HepG2 (cell line): ENCODE data around the gene ECM1. TPM values are rescaled to one million over a fixed set of nuclear protein-coding genes. Genes with fewer than 3 reads are reported as not detected.
A peak's percentile ranks its signal among the peaks of the same experiment; 100 is the strongest.

ENCODE experiments used
- CBX2 ChIP-seq, 2 experiments: fragments of 200-600 bp in 1 of 2; sonication (generic); formaldehyde crosslinking in 1 of 2; IDR thresholded peaks; 2 replicates each; pipeline versions ENCODE4 v1.7.0 to v1.8.1; 2018 to 2022; ENCODE audit warnings: low read depth in 2 of 2, low read length in 1 of 2, mild to moderate bottlenecking in 1 of 2, missing genetic modification reagents in 1 of 2
- CHD2 ChIP-seq: IDR thresholded peaks from 2 replicates; pipeline ENCODE4 v1.6.1; 2011; ENCODE audit warnings: low read depth, low read length, improper control_type of control experiment
- E2F1 ChIP-seq: sonication (generic); formaldehyde crosslinking; IDR thresholded peaks from 2 replicates; pipeline ENCODE4 v1.5.0; 2020; ENCODE audit warnings: missing genetic modification reagents
- GATAD1 ChIP-seq: IDR thresholded peaks from 2 replicates; pipeline ENCODE4 v1.6.1; 2016; ENCODE audit warnings: missing genetic modification reagents, missing compliant biosample characterization
- GZF1 ChIP-seq: sonication (generic); formaldehyde crosslinking; IDR thresholded peaks from 2 replicates; pipeline ENCODE4 v1.5.1; 2020; ENCODE audit warnings: mild to moderate bottlenecking, missing genetic modification reagents
- POLR2A ChIP-seq, 2 experiments: IDR thresholded peaks; 2 replicates each; pipeline ENCODE4 v1.6.1; 2011; ENCODE audit warnings: low read depth in 2 of 2, low read length in 2 of 2, mild to moderate bottlenecking in 1 of 2, moderate library complexity in 1 of 2; ENCODE audit not compliant: insufficient read depth in 1 of 2
- SAP130 ChIP-seq: IDR thresholded peaks from 2 replicates; pipeline ENCODE4 v1.6.1; 2016; ENCODE audit warnings: low read depth
- TBX2 ChIP-seq: sonication (generic); formaldehyde crosslinking; IDR thresholded peaks from 2 replicates; pipeline ENCODE4 v1.5.0; 2020; ENCODE audit warnings: missing genetic modification reagents, mild to moderate bottlenecking, borderline replicate concordance
- TIGD3 ChIP-seq: sonication (generic); formaldehyde crosslinking; IDR thresholded peaks from 2 replicates; pipeline ENCODE4 v1.5.1; 2020; ENCODE audit warnings: mild to moderate bottlenecking, missing genetic modification reagents, borderline replicate concordance
- ZBTB14 ChIP-seq: sonication (generic); formaldehyde crosslinking; IDR thresholded peaks from 2 replicates; pipeline ENCODE4 v1.4.0; 2020; ENCODE audit warnings: missing genetic modification reagents
- ZBTB21 ChIP-seq: sonication (generic); formaldehyde crosslinking; IDR thresholded peaks from 2 replicates; pipeline ENCODE4 v1.4.0; 2020; ENCODE audit warnings: missing genetic modification reagents
- ZHX2 ChIP-seq, 2 experiments: sonication (generic) in 1 of 2; formaldehyde crosslinking in 1 of 2; IDR thresholded peaks; 2 replicates each; pipeline versions ENCODE4 v1.6.1 to v1.9.0; 2014 to 2022; ENCODE audit warnings: antibody characterized with exemption in 1 of 2, borderline replicate concordance in 1 of 2, inconsistent platforms in 1 of 2, low read depth in 1 of 2, missing genetic modification reagents in 1 of 2
- ZNF251 ChIP-seq: sonication (generic); formaldehyde crosslinking; IDR thresholded peaks from 2 replicates; pipeline ENCODE4 v1.9.0; 2021; ENCODE audit warnings: mild to moderate bottlenecking, missing genetic modification reagents
- ZNF367 ChIP-seq: sonication (generic); formaldehyde crosslinking; IDR thresholded peaks from 2 replicates; pipeline ENCODE4 v1.4.0; 2020; ENCODE audit warnings: missing genetic modification reagents, borderline replicate concordance
- ZNF572 ChIP-seq: sonication (generic); formaldehyde crosslinking; IDR thresholded peaks from 2 replicates; pipeline ENCODE4 v1.5.1; 2020; ENCODE audit warnings: mild to moderate bottlenecking, missing genetic modification reagents
- ZNF878 ChIP-seq: sonication (generic); formaldehyde crosslinking; IDR thresholded peaks from 2 replicates; pipeline ENCODE4 v1.8.1; 2023; ENCODE audit warnings: mild to moderate bottlenecking, missing genetic modification reagents, moderate library complexity
- polyA plus RNA-seq, 8 experiments: library from polyadenylated mRNA; depleted of rRNA in 3 of 8; stranded (reverse) in 7 of 8; unstranded in 1 of 8; fragments of >200 nt; fragmentation: Illumina TruSeq in 4 of 8; extraction: Trizol in 4 of 8; gene quantifications; 2 replicates each; pipeline versions ENCODE4 v1.2.1 to v1.2.3, GENCODE V29; 2011 to 2016; ENCODE audit warnings: low read depth in 4 of 8, missing spikeins in 1 of 8, mixed read lengths in 1 of 8; ENCODE audit not compliant: insufficient read depth in 1 of 8
- total RNA-seq, 5 experiments: library from RNA; depleted of rRNA; stranded (reverse); fragments of >200 nt; fragmentation: Illumina TruSeq; extraction: Trizol; gene quantifications; 2 replicates each; pipeline ENCODE4 v1.2.3, GENCODE V29; 2016; ENCODE audit warnings: low read depth in 1 of 5

ECM1 gene
- total and polyA plus RNA-seq, 2 of the 13 experiments (the other 11 are each of a cell fraction or from before 2014, with no cell fraction given), result 0.42 to 1.0 TPM

- TF ChIP-seq TIGD3 (CRISPR knock-in tag) (no peak), GZF1 (CRISPR knock-in tag) (no peak), ZNF251 (CRISPR knock-in tag) (no peak), CBX2 (IDR thresholded peaks at IDR 0.05; ENCODE audit: low read depth, low read length) (no peak), CBX2 (CRISPR knock-in tag; IDR thresholded peaks at IDR 0.05; ENCODE audit: low read depth) (no peak), ZNF878 (CRISPR knock-in tag) (no peak), GATAD1 (CRISPR knock-in tag) (no peak), TBX2 (CRISPR knock-in tag) (no peak; the same call in 1 of the 2 replicates), ZHX2 (IDR thresholded peaks at IDR 0.05; ENCODE audit: low read depth) (no peak), ZHX2 (CRISPR knock-in tag; IDR thresholded peaks at IDR 0.05; ENCODE audit: borderline replicate concordance) (no peak), ZBTB21 (CRISPR knock-in tag) (no peak), SAP130 (CRISPR knock-in tag) (0 out of 2 replicates have a peak, but pooled peaks have one; percentile 0), ZBTB14 (CRISPR knock-in tag) (no peak), ZNF367 (CRISPR knock-in tag) (no peak), POLR2A (IDR thresholded peaks at IDR 0.05; ENCODE audit: insufficient read depth in 1 of 2, low read depth in 2 of 2, low read length in 2 of 2) (0 out of 4 replicates have a peak, but pooled peaks of 1 of the 2 experiments have one; percentile 11), ZNF572 (CRISPR knock-in tag) (no peak), E2F1 (no peak), CHD2 (no peak)
Observed at GRCh38 chr1:150562446-150563339, 54.8 kb downstream of the ECM1 start (continued).
